IPS DF 19.7 (cell line): ENCODE data around the gene ACTRT3.

Source experiments
- DNase-seq: peaks from one replicate; pipeline ENCODE4 v3.0.0-alpha.2; 2013; ENCODE audit warnings: low read depth, low spot score

Gene ACTRT3

GRCh38 chr3:169769287-169770181 is at the start of gene ACTRT3:
Gene ACTRT3, minus strand, starts transcription at chr3:169769561. Its CDS starts 41 bp downstream, at chr3:169769520.
- DNase-seq, result no peak

GRCh38 chr3:169818316-169818715 is 49.0 kb upstream of the ACTRT3 start:
- no peak for DNase-seq

- DNase-seq, result no peak
Measured at GRCh38 chr3:169815590-169816150, 46.3 kb upstream of the ACTRT3 start.

- no peak for DNase-seq
Measured at GRCh38 chr3:169813757-169814517, 44.6 kb upstream of the ACTRT3 start.

- no peak for DNase-seq
Measured at GRCh38 chr3:169813278-169813677, 43.9 kb upstream of the ACTRT3 start.

- DNase-seq, result no peak
Measured at GRCh38 chr3:169812332-169813235, 43.2 kb upstream of the ACTRT3 start, which contains the start of the genes LRRC34 and LRRIQ4. Gene LRRC34, minus strand, starts transcription at chr3:169812904. Its CDS starts 356 bp downstream, at chr3:169812548. Gene LRRIQ4, plus strand, starts transcription at chr3:169812870. Its CDS starts 9,052 bp downstream, at chr3:169821922.

GRCh38 chr3:169811631-169812331 is 42.4 kb upstream of the ACTRT3 start:
- no peak for DNase-seq

GRCh38 chr3:169809230-169809795 is 40.0 kb upstream of the ACTRT3 start:
- no peak for DNase-seq

- DNase-seq, result no peak
Measured at GRCh38 chr3:169804681-169805080, 35.3 kb upstream of the ACTRT3 start.

- DNase-seq, result no peak
Measured at GRCh38 chr3:169792359-169792758, 23.0 kb upstream of the ACTRT3 start.

GRCh38 chr3:169790687-169791429 is 21.5 kb upstream of the ACTRT3 start:
- DNase-seq, result no peak

GRCh38 chr3:169790219-169790618 is 20.9 kb upstream of the ACTRT3 start:
- no peak for DNase-seq

- DNase-seq, result no peak
Measured at GRCh38 chr3:169787791-169788190, 18.4 kb upstream of the ACTRT3 start.

GRCh38 chr3:169787120-169787519 is 17.8 kb upstream of the ACTRT3 start:
- no peak for DNase-seq

GRCh38 chr3:169781209-169781855 is 12.0 kb upstream of the ACTRT3 start:
- no peak for DNase-seq

- no peak for DNase-seq
Measured at GRCh38 chr3:169780742-169781141, 11.4 kb upstream of the ACTRT3 start.

- DNase-seq, result no peak
Measured at GRCh38 chr3:169777822-169778221, 8.5 kb upstream of the ACTRT3 start.

GRCh38 chr3:169774186-169774585 is 4.8 kb upstream of the ACTRT3 start:
- no peak for DNase-seq
